Activated CD4-positive, alpha-beta T cell treated with anti-CD3 and anti-CD28 coated beads, Interleukin-2, amount 50 U/mL, for 48 hours (primary cell): ENCODE data around the gene NSMCE1.

Source experiments
- DNase-seq, 2 experiments: peaks; one replicate each; pipeline ENCODE4 v3.0.0-alpha.2; 2020

Gene NSMCE1

GRCh38 chr16:27242868-27243590 lies 25.5 kb downstream of the NSMCE1 start:
- DNase-seq: peak in 1 of 2 experiments; percentile 29

DNA sequence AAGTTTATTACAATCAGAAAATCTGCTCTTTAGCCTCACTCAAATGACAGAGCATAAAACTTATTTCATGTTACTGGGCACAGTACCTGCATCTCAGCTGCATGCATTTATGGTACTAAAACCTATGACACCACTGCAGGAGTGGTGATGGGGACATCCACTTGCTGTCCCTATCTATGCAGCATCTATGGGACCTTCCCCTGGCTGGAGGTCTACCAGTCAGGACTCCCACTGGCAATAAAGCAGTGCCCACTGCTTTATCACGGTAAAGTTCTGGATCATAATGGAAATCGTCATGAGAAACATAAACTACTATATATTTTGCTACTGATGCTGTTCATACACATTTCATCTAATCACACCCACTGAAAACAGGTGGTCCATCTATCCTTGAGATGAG lies 26.2 kb downstream of the NSMCE1 start:
- peak in 1 of 2 experiments; percentile 2 for DNase-seq

DNA sequence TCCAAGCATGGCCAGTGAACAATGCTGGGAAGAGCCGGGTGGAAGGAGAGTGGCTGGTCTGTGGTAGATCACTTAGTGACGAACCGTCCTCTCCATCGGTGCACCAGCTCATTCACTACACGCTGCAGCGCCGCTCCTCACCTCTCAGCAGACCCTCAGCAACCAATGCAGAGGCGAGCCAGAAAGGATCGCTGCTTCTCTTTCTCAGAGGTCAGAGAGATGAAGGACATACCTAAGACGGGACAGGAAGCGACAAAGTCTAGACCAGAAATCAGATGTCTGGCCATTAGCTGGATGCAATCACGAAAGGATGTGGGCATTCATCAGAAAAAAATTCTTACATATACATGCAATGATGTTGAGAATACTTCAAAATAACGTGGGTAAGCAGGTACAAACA lies 26.9 kb downstream of the NSMCE1 start:
- DNase-seq: peak in 1 of 2 experiments; percentile 3

DNA sequence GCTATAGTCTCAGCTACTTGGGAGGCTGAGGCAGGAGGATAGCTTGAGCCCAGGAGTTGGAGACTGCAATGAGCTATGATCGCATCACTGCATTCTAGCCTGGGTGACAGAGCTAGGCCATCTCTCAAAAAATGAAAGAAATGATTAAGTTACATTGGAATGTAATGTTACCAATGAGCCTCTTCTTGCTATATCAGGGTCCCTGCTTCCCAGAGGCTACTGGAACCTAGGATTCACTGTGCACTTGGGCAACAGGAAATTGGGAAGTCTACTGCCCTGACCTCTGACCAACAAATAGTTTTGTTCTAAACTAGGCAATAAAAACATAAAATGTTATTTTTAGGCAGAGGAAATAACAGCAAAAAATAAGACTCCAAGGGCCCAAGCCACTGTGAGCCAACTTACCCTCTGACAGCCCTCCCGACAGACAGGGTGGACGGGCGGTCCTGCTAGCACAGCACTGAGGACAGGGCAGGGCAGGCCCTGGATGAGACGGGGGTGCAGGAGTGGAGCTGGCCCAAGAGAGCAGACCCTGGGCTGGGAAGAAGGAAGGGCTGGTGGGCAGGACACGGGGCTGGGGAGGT lies 27.5 kb downstream of the NSMCE1 start:
- DNase-seq: peak in 1 of 2 experiments; percentile 2

DNA sequence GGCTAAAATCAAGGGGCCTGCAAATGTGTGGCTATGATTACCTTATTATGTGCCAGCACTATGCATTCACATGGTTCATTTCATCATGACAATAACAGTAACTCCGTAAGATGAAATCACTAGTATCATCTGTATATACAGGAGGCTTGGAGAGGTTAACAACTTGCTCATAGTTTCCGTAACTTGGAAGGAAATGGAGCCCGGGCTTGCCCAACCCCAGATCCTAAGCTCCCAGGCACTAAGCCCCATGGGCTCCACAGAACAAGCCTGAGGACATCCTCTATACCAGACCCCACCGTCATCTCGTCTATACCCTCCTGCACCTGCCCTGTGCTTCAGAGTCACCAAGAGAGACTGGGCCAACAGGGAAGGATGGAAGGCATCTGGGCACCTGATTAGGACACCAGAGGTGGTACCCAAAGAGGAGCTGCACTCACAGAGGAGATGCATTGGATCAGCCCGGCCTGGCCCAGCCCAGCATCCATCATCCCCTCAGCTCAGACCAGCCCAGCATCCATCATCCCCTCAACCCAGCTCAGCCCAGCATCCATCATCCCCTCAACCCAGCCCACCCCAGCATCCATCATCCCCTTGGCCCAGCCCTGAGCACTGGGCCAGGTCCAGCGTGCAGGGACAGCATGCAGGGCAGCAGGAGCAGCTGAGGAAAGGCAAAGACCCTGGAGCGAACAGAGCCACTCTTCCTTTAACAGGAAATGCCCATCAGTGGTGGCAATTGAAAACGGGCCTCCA lies 28.5 kb downstream of the NSMCE1 start:
- DNase-seq: peak in 1 of 2 experiments; percentile 12

DNA sequence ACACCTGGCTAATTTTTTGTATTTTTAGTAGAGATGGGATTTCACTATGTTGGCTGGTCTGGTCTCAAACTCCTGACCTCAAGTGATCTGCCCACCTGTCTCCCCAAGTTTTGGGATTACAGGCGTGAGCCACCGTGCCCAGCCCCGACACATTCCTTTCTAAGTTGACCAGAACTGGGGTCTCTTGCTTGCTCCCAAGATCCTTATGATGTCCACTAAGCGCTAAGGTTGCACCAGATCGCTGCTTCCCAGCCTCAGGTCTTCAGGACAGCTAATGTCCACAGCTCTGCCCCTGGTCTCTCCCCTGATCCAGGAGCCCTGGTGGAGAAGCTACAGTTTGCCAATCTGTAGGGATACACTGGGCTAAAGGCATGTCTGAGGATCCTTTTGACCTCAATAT lies 29.5 kb downstream of the NSMCE1 start:
- DNase-seq: no peak

DNA sequence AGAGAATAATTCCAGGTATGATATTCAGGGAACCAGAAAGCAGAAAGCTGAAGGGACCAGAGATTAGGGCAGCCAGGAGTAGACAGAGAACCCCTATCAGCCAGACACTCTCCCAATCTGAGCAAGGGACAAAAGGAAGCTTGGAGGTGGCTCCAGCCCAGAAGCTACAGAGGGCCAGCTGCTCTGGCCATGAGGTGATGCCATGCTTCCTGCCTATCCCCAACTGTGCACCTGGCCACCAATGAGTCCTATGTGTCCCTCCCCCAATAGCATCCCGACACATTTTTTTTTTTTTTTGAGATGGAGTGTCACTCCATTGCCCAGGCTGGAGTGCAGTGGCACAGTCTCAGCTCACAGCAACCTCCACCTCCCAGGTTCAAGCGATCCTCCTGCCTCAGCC lies 30.0 kb downstream of the NSMCE1 start:
- no peak for DNase-seq

GRCh38 chr16:27238016-27238587 lies 30.5 kb downstream of the NSMCE1 start:
- DNase-seq: peak; percentile 61 to 70

DNA sequence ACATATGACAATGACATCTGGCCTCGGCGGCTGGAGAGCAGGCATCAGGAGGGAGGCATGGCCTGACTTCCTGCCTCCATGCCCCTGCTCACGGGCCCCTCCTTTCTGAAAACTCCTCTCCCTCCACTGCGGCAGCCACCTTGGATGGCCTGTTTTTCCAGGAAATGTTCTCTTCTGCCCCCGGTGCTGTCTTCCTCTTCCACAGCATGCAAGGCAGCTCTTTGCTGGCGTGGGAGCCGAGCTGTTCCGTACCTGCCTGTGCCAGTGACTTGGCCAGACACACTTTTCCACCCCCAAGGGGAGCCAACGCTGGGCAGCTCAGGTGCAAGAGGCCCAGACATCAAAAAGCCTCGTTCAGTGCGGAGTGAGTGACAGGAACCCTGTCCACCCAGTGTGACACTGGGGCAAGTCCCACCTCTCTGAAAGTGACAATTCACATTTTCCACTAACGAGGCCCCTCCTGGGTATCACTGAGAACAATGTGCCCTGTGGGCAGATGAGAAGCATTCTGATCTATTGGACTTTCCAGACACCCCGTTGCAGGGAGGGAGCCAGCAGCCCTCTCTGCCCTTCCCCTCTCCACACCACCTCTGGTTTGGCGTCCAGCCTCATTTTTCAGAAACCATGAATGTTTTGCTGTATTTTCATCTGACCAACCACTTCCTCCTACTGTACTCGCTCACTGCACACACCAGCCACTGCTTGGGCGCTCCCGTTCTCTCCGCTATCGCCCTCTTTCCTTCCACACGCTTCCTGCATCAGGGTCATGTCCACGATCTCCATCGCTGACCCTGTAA lies 31.2 kb downstream of the NSMCE1 start:
- peak; percentile 81 to 86 for DNase-seq

GRCh38 chr16:27236635-27237218 lies 31.8 kb downstream of the NSMCE1 start:
- no peak for DNase-seq

GRCh38 chr16:27235938-27236245 lies 32.7 kb downstream of the NSMCE1 start:
- DNase-seq: no peak

- DNase-seq: peak; percentile 80 to 84
These were observed 33.3 kb downstream of the NSMCE1 start for GRCh38 chr16:27235055-27235937.

- peak; percentile 30 to 50 for DNase-seq
These were observed 34.0 kb downstream of the NSMCE1 start for GRCh38 chr16:27234603-27235002.

DNA sequence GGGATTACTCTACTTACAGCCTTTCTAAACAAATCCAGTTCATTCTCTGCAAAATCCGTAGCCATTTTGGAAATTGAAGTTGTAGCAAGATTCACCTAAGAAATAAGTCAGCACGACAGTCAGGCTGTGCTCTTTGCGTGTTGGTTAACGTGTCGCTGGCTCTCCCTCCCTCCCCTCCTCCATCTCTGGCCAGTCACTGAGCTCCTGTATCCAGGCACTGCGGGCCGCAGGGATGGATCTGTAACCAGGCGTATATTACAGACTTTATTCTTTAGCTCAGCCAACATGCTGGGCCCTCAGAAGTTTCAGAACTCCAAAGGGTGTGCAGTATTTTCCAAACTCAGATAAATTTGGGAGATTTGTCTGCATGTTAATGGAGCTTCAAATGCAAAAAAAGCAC lies 34.4 kb downstream of the NSMCE1 start:
- no peak for DNase-seq

GRCh38 chr16:27233731-27234130 lies 34.8 kb downstream of the NSMCE1 start:
- no peak for DNase-seq

DNA sequence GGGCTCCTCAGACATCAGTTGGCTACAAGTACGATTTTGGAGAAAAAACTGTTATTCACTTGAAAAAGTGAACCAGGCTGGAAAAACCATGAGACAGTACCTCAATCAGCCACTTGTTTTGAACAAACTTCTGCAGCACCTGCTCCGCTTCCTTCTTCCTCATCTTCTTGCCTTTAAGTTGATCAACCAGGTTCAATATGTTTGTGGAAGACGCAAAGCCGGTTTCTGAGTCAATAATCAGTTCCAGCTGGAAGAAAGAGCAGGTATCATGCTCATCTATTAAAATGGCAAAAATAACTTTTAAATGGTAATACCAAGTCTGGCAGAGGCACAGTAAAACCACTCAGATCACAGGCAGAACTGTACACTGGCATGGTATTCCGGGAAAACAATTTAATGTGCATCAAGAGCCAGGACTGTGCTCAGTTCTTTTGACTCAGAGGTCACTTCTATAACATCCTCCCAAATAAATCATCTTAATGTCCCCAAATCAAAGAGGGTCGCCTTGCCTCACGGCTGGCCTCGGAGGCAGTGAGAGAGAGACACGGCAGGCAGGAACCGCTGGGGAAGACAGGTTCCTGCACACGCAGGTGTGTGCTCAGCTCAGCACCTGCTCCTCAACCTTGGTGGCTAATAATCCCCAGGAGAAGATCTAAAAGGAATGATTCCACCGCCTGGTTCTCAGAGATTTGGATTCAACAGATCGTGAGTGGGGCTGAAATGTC lies 35.5 kb downstream of the NSMCE1 start:
- DNase-seq: no peak

GRCh38 chr16:27232061-27232900 lies 36.3 kb downstream of the NSMCE1 start:
- DNase-seq: peak; percentile 61 to 71

- DNase-seq: no peak
These were observed 36.9 kb downstream of the NSMCE1 start for GRCh38 chr16:27231692-27232060.

DNA sequence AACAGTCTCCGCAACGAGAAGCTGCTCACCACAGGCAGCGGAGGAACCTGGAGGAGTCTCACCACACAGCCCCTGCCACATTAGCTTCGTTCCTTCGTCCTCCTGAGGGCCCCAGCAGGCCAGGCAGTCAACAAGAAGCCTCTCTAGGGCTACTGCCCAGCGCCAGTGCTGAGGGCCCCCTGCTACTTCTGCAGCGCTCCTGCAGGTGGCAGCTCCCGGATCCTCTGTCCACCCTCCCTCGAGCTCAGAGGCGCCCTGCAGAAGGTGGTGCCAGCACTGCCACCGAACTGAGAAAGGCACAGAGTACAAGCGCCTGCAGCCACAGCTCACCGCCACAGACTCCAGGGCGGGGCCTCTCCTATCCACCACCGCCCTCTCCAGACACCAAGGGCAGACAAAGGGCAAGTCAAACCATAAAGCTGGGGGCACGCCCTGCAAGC lies 38.0 kb downstream of the NSMCE1 start:
- DNase-seq: peak; percentile 67 to 76
